Mesothelial cell of epicardium (in vitro differentiated cells): ENCODE data around the gene KIRREL3. TPM values are rescaled to one million over a fixed set of nuclear protein-coding genes. Genes with fewer than 3 reads are reported as not detected.

ENCODE experiments used
- DNase-seq, 2 experiments: peaks; one replicate each; pipeline ENCODE4 v3.0.0; 2021; ENCODE audit warnings: low spot score in 2 of 2; ENCODE audit not compliant: unreplicated experiment in 2 of 2
- H3K27ac Mint-ChIP-seq: 2 replicates; pipeline ENCODE4 v1.8.0; 2021; ENCODE audit warnings: mixed read lengths
- H3K27me3 Mint-ChIP-seq: 2 replicates; pipeline ENCODE4 v1.8.0; 2021; ENCODE audit warnings: low read depth, mixed read lengths
- H3K36me3 Mint-ChIP-seq: 2 replicates; pipeline ENCODE4 v1.8.0; 2021; ENCODE audit warnings: mixed read lengths
- H3K4me1 Mint-ChIP-seq: 2 replicates; pipeline ENCODE4 v1.8.0; 2021; ENCODE audit warnings: mixed read lengths
- H3K4me3 Mint-ChIP-seq: 2 replicates; pipeline ENCODE4 v1.8.0; 2021; ENCODE audit warnings: mild to moderate bottlenecking, moderate library complexity, mixed read lengths
- H3K9me3 Mint-ChIP-seq: 2 replicates; pipeline ENCODE4 v1.8.0; 2021; ENCODE audit warnings: mixed read lengths
- total RNA-seq: library from RNA; stranded (reverse); gene quantifications from 3 replicates; pipeline ENCODE4 v1.2.1, GENCODE V29; 2021
- TF ChIP-seq, protein P1 (sequence below): fragments of 200-600 bp; sonication (generic); IDR thresholded peaks from one replicate; pipeline ENCODE4 v1.5.0; 2021; ENCODE audit warnings: antibody characterized with exemption; ENCODE audit not compliant: unreplicated experiment

The KIRREL3 gene
- total RNA-seq, 1 donor from 2014 or later, result 0.31 TPM

DNA sequence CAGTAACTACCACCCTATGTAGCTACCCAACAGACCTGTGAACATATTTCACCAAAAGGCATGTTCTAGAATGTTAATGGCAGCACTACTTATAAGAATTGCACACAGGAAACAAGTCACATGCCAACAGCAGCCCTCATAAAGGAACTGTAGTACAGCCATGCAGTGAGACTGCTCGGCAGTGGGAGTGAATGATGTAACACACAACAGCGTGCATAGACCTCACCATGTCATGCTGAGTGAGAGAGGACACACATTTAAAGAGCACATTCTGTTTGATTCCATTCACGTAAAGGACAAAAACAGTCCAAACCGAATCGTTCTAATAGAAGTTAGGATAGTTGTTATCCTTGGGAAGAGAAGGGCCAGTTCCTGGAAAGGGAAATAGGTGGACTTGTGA lies 27.2 kb upstream of the KIRREL3 start:
- no peaks in the 10 kb centered on the region for H3K36me3 Mint-ChIP-seq
- H3K4me3 Mint-ChIP-seq, result no peak overlapping the region
- no peak overlapping the region for H3K27ac Mint-ChIP-seq
- peaks cover 3% of the 10 kb centered on the region for H3K9me3 Mint-ChIP-seq
- no peak for DNase-seq
- H3K4me1 Mint-ChIP-seq, result no peaks in the 10 kb centered on the region
- peaks cover 28% of the 10 kb centered on the region for H3K27me3 Mint-ChIP-seq
- TF ChIP-seq, protein P1, sequence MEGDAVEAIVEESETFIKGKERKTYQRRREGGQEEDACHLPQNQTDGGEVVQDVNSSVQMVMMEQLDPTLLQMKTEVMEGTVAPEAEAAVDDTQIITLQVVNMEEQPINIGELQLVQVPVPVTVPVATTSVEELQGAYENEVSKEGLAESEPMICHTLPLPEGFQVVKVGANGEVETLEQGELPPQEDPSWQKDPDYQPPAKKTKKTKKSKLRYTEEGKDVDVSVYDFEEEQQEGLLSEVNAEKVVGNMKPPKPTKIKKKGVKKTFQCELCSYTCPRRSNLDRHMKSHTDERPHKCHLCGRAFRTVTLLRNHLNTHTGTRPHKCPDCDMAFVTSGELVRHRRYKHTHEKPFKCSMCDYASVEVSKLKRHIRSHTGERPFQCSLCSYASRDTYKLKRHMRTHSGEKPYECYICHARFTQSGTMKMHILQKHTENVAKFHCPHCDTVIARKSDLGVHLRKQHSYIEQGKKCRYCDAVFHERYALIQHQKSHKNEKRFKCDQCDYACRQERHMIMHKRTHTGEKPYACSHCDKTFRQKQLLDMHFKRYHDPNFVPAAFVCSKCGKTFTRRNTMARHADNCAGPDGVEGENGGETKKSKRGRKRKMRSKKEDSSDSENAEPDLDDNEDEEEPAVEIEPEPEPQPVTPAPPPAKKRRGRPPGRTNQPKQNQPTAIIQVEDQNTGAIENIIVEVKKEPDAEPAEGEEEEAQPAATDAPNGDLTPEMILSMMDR, result no peak

DNA sequence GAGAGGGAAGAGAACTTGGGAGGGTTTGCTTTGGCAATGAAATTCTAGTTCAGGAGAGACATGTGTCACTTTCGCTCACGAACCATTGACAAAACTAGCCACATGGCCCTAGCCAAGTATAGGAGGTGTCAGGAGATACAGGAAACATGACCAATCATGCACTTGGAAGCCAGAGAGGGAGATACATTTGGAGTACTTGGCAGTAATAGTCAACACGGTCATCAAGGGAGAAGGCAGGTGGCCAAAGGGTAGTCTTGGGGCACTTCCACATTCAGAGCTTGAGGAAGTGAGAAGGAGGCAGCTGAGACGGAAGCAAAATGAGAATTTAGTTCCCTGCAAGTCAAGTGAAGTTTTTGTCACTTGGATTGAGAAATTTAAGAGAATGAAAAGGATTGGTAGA lies 26.4 kb upstream of the KIRREL3 start:
- TF ChIP-seq, protein P1, result no peak
- peaks cover 31% of the 10 kb centered on the region for H3K27me3 Mint-ChIP-seq
- no peaks in the 10 kb centered on the region for H3K4me1 Mint-ChIP-seq
- H3K4me3 Mint-ChIP-seq, result no peak overlapping the region
- H3K36me3 Mint-ChIP-seq, result no peaks in the 10 kb centered on the region
- no peak overlapping the region for H3K27ac Mint-ChIP-seq
- no peak for DNase-seq
- H3K9me3 Mint-ChIP-seq, result no peaks in the 10 kb centered on the region

DNA sequence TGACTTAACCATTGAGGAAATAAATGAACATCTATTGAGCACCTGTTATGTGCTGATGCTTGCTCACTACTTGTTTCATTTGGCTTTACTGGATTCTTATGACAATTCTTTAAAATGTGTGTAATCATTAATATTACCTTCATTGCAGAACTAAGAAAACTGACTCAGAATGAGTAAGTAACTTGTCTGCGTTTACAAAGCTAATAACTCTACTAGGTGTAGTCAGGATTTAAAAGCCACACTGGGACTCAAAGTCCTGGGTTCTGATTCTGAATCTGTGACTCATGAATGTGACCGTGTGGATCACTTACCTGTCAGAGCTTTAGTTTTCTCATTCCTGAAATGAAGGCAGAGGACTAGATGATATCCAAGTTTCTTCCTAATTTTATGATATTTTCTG lies 23.4 kb upstream of the KIRREL3 start:
- Mint-ChIP-seq H3K9me3 (no peaks in the 10 kb centered on the region), H3K36me3 (no peaks in the 10 kb centered on the region), H3K4me1 (no peaks in the 10 kb centered on the region), H3K27me3 (peaks cover 26% of the 10 kb centered on the region), H3K27ac (no peak overlapping the region), H3K4me3 (no peak overlapping the region)
- no peak for DNase-seq
- TF ChIP-seq, protein P1, result no peak

DNA sequence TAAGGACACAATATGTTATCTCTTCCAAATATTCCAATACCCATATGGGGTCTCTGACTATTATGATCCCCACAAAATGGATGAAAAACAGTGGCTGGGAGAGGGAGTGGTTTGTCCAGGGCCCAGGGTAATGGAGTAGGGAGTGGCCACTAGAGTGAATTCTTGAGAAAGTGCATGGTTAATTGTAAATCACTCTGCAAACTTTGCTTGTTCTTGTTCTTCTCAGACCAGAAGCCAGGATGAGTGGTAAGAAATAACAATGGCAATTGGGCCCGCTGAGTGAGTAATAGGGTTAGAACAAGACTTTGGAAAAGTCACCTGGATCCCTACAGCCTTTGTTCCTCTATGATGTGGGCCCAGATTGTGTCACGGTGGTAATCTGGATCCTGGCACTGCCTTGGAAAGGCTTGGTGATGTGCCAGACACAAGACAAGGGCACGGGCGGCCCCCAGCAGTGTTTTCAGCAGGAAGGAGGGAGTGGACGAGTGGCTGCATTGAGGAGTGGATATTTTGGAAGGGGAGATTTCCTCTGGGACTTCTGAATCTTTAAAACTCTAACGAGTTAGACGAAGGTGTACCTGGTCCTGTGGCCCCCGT lies 18.2 kb upstream of the KIRREL3 start:
- peaks cover 25% of the 10 kb centered on the region for H3K27me3 Mint-ChIP-seq
- no peak for DNase-seq
- no peaks in the 10 kb centered on the region for H3K4me1 Mint-ChIP-seq
- TF ChIP-seq, protein P1, result no peak
- H3K27ac Mint-ChIP-seq, result no peak overlapping the region
- H3K9me3 Mint-ChIP-seq, result no peaks in the 10 kb centered on the region
- no peaks in the 10 kb centered on the region for H3K36me3 Mint-ChIP-seq
- no peak overlapping the region for H3K4me3 Mint-ChIP-seq

DNA sequence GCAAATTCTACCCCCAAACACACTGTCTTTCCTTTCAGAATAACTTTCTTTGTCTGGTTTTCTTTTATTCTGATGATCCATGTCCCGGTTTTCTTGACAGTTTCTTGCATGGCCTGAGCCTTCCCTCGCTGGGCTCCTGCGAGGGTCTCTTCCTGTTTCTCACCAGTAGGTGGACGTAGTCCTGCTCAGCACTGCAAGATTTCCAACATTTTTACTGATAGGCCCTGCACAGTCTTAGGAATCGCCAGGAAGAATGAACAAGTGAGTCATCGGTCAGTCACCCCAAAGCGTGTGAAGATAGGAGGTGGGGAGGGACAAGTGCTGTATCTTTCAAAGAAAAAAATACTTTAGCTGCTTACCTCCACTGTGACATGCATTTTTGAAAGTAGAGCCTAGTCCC lies 16.9 kb upstream of the KIRREL3 start:
- Mint-ChIP-seq H3K36me3 (no peaks in the 10 kb centered on the region), H3K4me3 (no peak overlapping the region), H3K9me3 (no peaks in the 10 kb centered on the region), H3K27me3 (peaks cover 35% of the 10 kb centered on the region), H3K27ac (no peak overlapping the region), H3K4me1 (no peaks in the 10 kb centered on the region)
- no peak for DNase-seq
- TF ChIP-seq, protein P1, result peak; percentile 48

DNA sequence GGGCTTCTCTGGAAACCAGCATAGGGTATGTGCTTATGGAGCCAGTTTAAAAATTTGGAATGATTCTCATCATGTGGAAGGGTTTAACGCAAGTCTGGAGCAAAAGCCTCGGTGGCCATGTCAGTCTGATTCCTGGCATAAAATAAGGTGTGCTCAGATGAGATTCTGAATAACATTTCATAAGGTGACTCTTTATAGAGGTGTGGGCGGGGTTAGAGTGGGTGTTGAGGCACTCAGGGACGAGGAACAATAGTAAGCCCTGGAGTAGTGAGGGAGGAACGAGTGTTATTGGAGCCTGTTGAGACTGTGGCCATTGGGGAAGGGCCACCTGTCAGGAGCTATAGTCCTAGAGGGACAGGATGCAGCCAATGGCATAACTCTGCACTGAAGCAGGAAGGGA lies 13.0 kb upstream of the KIRREL3 start:
- peaks cover 56% of the 10 kb centered on the region for H3K27me3 Mint-ChIP-seq
- no peaks in the 10 kb centered on the region for H3K9me3 Mint-ChIP-seq
- H3K4me3 Mint-ChIP-seq, result no peak overlapping the region
- H3K36me3 Mint-ChIP-seq, result no peaks in the 10 kb centered on the region
- H3K4me1 Mint-ChIP-seq, result no peaks in the 10 kb centered on the region
- no peak overlapping the region for H3K27ac Mint-ChIP-seq
- DNase-seq, result no peak
- TF ChIP-seq, protein P1, result no peak
